NCI-H524 (cell line): ENCODE data around the gene TCERG1.

Source experiments
- DNase-seq, 2 experiments: peaks; one replicate each; lab custom pipeline; 2025; lab: John Stamatoyannopoulos, UW

TCERG1 gene

GRCh38 chr5:146457431-146457830, 10.3 kb downstream of the TCERG1 start:
- DNase-seq: no peak

DNA sequence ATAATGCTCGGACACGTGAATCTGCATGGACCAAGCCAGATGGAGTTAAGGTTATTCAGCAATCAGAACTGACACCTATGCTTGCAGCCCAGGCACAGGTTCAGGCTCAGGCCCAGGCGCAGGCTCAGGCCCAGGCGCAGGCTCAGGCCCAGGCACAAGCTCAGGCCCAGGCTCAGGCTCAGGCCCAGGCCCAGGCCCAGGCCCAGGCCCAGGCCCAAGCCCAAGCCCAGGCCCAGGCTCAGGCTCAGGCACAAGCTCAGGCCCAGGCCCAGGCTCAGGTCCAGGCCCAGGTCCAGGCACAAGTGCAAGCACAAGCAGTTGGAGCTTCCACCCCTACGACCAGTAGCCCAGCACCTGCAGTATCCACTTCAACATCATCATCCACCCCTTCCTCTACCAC, 11.8 kb downstream of the TCERG1 start:
- DNase-seq: no peak

GRCh38 chr5:146461319-146461718, 14.2 kb downstream of the TCERG1 start:
- DNase-seq: no peak

DNA sequence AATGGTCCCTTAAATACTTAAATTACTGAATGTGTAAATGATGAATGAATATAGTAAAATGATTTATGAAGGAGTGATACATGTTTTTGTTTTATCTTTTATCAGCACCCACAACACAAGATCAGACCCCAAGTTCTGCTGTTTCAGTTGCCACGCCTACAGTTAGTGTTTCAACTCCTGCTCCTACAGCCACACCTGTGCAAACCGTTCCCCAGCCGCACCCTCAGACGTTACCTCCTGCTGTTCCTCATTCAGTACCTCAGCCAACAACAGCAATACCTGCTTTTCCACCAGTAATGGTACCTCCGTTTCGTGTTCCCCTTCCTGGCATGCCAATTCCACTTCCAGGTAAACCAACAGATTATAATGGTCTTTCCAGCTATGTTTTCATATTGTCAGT, 16.3 kb downstream of the TCERG1 start:
- DNase-seq: no peak

DNA sequence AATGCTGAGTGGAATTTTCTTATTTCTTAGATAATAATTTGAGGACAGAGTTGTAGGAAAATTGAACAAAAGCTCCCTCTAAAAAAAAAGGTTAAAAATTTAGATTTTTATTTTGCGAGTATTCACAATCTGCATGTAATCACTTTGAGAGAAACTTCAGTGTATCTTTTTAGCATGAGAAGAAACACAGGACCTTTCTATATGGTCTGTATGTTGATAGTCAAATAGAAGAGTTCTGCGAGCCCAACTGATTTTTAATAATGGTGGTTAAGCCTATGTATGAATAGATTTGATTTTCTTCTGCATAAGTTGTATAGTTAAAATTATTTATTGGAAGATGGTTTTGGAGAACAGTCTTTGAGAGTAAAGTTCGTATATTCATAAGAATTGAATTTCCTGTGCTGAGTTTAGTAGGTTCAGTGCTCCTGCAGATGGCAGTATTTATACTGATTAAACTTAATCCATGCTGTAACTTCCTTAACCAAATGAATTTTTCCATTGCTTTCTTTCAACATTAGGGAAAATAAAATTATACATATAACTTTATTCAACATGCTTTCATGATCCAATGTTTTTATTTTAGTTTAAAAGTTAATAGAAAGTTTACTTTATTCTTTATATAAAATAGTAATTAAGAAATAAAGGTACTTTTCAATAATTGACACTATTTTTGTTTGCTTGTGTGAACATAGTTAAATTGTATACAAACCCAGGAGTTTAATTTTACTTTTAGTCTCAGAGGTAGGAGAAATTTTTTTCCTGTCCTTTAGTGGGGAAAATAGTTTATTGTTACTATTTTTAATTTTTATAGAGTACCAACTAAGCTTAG, 19.6 kb downstream of the TCERG1 start:
- no peak for DNase-seq

DNA sequence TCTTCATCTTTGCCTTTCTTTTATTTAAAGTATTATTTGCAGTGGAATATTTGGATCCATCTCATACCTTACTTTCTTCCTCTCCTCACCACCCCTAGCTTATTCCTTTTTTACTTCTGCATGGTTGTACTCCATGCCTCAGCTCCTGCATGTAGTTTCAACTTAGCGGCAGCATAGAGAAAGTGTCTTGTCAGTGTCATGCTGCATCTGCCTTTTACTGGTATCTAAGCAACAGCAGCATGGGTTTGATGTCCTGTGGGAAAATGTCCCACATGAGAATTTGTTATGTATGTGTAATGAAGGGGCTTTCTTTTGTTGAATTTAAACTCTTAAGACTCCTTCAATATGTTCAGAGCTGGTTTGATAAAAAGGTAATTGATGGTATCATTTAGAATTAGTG, 20.6 kb downstream of the TCERG1 start:
- no peak for DNase-seq

DNA sequence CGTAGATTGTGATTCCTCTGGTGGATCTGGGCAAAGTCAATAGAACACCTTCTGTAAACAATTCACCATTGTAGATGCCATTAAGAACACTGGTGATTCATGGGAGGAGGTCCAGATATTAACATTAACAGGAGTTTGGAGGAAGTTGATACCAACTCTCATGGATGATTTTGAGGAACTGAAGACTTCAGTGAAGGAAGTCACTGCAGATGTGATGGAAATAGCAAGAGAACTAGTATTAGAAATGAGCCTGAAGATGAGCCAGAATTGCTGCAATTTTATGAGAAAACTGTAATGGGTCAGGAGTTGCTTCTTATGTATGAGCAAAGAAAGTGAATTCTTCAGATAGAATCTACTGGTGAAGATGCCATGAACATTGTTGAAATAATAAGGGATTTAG, 26.9 kb downstream of the TCERG1 start:
- DNase-seq: no peak

DNA sequence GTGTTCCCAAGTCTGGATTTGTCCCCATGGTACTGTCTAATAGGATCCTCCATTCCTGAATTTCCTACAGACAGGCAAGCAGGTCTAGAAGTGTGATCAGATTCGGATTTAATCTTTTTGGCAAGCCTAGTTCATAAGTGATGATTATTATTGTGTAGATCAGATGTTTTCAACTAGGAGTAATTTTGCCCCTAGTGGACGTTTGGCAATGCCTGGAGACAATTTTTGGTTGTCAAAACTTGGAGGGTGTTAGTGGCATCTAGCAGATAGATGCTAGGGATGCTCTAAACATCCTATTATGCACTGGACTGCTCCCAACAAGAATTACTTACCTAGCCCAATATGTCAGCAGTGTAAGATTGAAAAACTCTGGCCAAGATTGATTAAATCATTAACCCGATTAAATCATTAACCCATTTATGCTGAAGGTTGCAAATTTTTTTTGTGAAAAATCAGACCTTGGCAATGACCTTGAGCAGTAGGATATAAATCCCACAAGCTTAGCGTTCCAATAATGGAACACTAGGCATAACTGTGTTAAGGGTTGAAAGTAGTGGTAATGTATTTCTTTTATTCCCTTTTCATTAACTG, 28.2 kb downstream of the TCERG1 start:
- no peak for DNase-seq

- DNase-seq: no peak
Measured at GRCh38 chr5:146475906-146476305, 28.8 kb downstream of the TCERG1 start.

GRCh38 chr5:146482775-146483174, 35.6 kb downstream of the TCERG1 start:
- no peak for DNase-seq

DNA sequence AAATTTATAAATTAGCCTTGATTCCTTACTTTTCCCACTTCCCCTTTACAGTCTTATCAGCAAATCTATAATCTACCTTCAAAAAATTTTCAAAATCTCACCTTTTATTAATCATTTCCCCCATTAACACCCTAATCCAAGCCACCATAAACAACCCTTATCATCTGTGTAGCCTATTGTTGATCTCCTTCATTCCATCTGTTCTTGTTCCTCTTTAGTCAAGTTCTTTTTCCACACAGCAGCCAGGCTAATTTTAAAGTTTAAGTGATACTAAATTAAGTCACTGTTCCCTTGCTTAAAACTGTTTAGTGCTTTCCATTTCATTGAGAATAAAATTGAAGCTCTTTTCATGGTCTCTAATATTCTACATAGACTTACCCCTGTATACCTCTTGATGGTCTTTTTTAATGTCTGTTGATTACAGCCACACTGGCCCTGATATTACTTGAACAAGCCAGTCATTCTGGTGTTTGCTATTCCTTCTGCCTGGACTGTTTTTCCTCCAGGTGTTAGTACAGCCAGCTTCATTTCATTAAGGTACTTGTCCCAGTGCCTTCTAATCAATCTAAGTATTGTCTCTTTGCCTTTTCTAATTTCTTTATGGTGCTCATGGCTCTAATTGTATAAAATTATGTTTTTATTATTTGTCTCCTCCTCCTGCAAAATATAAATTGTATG, 37.7 kb downstream of the TCERG1 start:
- DNase-seq: no peak

DNA sequence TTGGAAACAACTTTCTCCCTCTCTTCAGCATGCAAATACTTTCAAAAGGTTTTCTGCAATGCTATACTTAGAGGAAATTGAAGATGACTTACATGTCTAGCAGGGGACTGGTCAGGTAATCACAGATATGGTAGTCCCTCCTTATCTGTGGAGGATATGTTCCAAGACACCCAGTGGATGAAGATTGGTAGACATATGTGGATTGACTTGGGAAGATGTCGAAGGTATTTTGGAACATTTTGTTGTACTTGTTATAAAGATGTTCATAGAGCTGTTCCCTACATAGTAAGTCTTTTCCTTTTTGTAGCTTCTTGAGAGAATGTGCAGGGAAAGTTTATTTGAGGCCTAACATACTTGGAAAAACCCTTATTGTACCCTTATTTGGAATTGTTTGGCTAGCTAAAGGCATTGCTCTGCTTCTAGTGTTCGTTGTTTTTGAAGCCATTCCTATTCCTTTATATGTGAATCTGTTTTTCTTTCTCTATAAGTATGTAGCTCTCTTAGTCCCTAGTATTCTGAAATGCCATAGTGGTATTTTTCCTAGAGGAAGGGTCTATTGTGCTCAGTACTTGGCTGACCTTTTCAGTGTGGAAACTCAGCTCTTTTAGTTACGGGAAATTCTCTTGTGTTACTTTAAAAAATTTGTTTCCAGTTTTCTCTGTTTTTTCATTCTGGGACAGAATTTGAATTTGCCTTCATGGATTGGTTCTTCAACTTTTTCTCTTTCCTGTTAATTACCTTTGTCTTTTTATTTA, 43.1 kb downstream of the TCERG1 start:
- no peak for DNase-seq

- no peak for DNase-seq
Measured at GRCh38 chr5:146494656-146495055, 47.5 kb downstream of the TCERG1 start.

DNA sequence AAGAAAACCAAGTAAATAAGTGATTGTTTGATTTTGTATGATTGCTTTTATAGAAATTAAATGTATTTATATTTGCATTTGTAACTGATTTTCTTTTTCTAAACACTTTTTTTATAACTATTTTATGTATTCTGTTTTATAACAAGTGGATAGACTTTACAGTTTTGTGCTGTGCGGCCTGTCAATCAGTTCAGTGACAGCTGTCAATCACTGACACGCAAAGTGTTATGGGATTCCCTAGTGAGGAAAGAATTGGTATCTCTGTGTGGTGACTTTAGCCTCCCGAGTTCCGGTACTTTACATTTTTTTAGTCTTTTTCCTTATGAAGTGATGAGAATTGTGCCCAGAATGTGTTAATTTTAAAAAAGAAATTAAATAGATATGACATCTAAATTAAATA, 52.5 kb downstream of the TCERG1 start:
- DNase-seq: no peak

DNA sequence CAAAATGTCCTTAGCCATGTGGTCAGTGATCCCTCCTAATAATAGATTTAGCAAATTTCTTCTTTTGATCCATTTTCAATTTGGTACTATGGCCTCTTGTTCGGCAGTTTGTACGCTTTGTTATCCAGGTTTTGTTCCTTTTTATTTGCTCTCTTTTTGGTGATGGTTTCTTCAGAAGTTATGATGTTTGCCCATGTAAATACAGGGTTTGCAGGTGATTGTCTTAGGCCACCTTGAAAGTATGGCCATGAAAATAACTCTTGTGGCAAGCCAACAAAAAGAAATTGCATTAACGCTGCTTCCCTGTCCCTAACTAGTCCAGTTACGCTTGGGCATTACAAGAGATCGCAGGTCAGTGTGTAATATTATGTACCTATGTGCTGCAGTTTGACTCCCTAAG, 60.3 kb downstream of the TCERG1 start:
- no peak for DNase-seq

DNA sequence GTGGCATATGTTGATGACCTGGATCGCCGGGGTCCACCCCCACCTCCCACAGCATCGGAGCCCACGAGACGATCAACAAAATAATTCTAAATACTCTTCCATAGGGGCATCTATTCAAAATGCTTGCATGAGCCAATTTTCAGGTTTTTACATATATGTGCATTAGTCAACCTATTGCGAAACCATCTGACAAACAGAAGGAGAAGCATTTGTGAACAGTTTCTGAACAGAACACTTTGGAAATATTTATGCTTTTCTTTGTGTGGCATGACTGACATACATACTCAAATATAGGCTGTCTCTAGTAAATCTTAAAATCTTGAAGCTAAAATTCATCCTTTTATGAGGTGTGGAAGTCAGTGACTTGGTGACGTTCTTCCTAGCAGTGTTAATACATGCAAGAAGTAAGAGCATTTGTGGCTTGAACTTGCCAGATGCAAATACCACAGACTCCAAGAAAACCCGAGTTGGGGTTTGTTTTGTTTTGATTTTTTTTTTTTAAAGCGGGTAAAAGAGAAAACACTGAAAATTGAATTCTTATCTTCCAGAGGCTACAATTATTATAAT, 63.5 kb downstream of the TCERG1 start:
- no peak for DNase-seq

DNA sequence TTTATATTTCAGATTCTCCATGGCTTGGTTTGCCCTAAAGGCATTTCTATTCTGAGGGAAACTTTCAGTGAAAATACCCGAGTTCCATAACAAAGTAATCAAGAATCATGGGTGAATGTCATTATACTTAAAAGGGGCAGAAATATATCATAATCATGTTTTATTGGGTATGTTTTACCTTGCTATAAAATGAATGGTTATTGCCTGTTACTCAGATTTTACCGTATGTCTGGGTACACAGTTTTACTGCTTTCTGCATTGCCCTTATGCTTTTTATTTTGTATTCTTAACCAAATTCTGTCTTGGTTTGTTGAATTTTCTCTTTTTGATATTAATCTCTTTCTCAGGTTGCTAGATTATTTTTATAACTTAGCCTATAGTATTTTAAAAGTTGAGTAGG, 66.3 kb downstream of the TCERG1 start:
- no peak for DNase-seq

DNA sequence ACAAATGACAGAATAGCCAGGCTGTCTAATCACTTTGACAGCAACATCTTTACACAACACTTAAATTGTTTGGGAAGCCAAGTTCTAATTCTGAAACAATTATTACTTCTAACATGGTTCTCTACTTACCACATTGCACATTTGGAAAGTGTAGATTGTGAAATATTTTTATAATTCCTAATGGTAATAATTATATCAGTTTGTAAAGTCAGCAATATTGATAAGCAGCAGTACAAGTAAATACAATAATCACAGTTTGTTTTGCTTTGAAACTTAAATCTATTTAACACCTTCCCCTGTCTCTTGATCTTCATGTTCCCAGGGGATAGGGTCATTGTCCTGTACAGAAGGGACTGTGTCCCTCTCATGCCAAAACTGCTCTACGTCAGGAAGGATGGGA, 67.4 kb downstream of the TCERG1 start:
- DNase-seq: no peak

GRCh38 chr5:146515473-146516150, 68.5 kb downstream of the TCERG1 start:
- peak; percentile 9 to 49 for DNase-seq

GRCh38 chr5:146516151-146516475, 69.0 kb downstream of the TCERG1 start, which contains the start of gene GPR151:
Gene GPR151 (minus strand): TSS chr5:146516190. CDS start chr5:146516113, 77 bp downstream.
- peak in 1 of 2 experiments; percentile 59 for DNase-seq

DNA sequence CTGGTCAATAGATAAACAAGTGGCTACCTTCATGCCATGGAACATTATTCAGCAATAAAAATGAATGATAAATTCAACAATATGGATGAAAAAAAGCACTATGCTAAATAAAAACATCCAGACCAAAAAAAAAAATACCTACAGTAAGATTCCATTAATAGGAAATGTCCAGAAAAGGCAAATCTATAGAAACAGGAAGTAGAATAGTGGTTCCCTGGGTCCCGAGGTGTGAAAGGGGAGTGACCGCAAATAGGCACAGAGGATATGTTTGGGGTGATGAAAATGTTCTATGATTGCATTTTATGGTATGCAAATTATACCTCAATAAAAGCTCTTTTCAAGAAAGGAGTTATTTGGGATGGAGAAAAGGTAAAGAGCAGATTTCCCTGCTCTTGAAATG, 72.4 kb downstream of the TCERG1 start:
- DNase-seq: no peak

DNA sequence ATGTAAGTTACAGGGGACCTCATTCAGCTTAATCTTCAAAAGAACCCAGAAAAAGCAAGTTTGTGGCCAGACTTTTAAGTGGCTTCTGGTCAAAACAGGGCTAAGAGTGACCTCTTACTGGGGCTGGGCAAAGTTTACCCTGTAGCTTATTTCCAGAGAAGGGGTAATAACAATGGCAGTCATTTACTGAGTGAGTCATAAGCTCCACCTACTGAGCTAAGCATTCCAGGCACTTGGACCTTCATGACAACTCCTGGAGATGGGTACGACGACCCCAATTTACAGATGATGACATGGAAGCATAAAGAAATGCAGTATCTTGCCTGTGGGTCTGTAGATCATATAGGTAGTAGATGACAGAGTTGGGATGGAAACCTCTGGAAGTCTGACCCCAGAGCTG, 73.6 kb downstream of the TCERG1 start:
- DNase-seq: no peak
